Measurements from ENCODE around the gene SNAP47.

The SNAP47 gene

GRCh38 chr1:227769047-227769935 is 34.1 kb downstream of the SNAP47 start:
- no peak for FAIRE-seq

GRCh38 chr1:227769936-227770494 is 34.8 kb downstream of the SNAP47 start:
- no peak for FAIRE-seq

DNA sequence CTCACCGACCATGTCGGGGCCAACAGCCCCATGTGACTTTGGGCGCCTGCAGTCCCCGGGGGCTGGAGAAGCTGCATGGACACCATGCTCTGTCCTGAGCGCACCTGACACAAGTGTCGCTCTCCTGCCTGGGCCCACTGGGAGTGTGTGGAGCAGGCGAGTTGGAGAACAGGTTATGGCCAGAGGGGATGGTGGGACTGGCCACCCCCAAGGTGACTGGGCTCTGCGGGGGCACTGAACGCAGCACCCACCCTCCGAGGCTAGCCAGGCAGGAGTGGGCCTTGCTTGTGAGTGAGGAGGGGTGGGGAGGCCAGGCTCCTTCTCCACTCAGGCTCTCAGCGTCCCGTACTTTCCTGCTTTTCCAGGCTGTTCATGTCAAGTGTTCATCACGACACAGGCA is 35.6 kb downstream of the SNAP47 start:
- FAIRE-seq: no peak

GRCh38 chr1:227771326-227771725 is 36.1 kb downstream of the SNAP47 start:
- FAIRE-seq: no peak

- no peak for FAIRE-seq
Measured at GRCh38 chr1:227771771-227772170, 36.5 kb downstream of the SNAP47 start.

GRCh38 chr1:227773558-227773957 is 38.3 kb downstream of the SNAP47 start:
- FAIRE-seq: no peak

DNA sequence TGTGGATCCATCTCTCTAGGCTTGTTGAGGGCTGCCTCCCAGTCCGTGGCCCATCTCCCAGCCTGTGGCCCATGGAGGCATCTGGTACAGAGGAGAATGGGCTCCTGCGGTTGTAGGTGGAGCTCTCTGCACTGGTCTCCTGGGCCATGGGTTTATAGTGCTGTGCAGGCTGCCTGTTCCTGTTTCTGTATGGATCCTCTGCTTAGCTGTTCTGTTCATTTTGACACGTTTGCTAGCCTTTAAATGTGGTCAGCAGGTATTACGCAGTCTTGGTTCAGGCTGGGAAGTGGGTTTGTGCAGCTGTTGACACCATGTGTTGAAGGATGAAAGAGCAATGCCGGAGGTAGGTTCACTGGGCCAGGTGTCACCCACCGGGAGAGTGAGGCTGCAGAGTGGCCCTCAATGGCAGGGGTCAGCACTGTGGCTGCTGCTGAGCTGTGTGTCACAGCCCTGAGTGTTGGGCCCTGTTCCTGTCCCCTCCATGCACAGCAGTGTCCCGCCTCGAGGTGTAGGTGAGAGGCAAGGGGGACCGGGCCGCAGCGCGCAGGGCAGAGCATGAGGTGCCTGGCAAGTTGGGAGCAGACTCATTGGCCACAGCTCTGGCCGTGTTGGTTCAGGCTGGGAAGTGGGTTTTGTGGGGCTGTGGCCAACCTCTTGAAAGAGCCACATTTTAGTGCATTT is 39.0 kb downstream of the SNAP47 start:
- no peak for FAIRE-seq

- no peak for FAIRE-seq
Measured at GRCh38 chr1:227774821-227775661, 39.8 kb downstream of the SNAP47 start.

DNA sequence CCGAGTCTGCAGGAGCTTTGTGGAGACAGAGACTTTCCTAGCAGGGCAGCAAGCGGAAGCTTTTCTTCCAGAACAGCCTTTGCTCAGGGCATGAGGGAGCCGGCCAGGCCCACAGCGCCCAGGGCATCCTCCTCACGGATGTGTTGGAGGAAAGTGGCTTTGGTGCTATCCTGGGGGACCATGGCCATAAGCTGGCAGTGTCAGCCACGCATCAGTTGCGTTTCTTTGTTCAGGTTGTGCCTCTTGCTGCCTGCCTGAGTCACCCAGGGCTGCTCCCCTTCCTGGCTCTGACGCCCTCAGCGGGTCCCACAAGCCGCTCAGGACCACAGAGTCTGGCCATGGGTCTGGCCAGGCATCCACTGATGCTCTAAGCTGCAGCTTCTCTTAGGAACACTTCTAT is 40.6 kb downstream of the SNAP47 start:
- FAIRE-seq: no peak

GRCh38 chr1:227776331-227776771 is 41.1 kb downstream of the SNAP47 start:
- no peak for FAIRE-seq

- no peak for FAIRE-seq
Measured at GRCh38 chr1:227777156-227777555, 41.9 kb downstream of the SNAP47 start.

DNA sequence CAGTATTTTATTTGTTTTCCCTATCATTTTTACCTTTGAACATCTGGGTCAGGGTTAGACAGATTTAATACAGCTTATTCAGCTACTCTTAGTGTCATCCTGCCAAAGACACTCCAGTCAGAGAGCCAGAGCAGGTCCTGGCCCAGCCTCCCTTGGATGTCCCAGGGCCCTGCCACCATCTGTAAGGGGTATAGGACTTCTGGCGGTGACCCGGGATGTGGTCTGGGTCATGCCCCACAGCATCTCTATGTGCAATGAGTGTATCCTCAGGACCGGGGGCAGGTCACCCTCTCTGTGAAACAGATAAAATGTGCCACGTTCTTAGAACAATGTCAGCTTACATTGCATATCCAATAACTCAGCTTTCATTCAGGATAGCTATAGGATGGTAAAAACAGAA is 42.4 kb downstream of the SNAP47 start:
- FAIRE-seq: no peak

GRCh38 chr1:227778401-227778947 is 43.2 kb downstream of the SNAP47 start:
- no peak for FAIRE-seq

DNA sequence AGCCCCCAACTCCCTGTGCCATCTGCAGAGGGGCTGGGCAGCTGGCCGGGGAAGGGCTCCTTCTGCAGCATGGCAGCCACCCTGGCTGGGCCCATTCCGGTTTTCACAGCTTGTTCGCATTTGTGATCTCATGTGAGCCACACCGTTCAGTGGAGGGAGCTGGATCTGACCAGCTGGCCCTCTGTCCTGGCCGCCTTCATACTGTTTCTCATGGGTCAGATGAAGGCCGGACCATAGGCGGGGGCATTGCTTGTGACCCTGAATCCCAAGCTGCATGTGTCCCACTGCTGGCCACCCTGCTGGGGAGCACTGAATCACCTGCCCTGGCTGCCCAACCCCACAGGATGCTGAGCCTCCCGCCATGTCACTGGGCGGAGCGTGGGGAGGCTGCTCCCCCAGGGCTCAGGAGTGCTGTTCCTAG is 43.8 kb downstream of the SNAP47 start:
- no peak for FAIRE-seq

GRCh38 chr1:227779685-227780084 is 44.5 kb downstream of the SNAP47 start:
- FAIRE-seq: no peak

DNA sequence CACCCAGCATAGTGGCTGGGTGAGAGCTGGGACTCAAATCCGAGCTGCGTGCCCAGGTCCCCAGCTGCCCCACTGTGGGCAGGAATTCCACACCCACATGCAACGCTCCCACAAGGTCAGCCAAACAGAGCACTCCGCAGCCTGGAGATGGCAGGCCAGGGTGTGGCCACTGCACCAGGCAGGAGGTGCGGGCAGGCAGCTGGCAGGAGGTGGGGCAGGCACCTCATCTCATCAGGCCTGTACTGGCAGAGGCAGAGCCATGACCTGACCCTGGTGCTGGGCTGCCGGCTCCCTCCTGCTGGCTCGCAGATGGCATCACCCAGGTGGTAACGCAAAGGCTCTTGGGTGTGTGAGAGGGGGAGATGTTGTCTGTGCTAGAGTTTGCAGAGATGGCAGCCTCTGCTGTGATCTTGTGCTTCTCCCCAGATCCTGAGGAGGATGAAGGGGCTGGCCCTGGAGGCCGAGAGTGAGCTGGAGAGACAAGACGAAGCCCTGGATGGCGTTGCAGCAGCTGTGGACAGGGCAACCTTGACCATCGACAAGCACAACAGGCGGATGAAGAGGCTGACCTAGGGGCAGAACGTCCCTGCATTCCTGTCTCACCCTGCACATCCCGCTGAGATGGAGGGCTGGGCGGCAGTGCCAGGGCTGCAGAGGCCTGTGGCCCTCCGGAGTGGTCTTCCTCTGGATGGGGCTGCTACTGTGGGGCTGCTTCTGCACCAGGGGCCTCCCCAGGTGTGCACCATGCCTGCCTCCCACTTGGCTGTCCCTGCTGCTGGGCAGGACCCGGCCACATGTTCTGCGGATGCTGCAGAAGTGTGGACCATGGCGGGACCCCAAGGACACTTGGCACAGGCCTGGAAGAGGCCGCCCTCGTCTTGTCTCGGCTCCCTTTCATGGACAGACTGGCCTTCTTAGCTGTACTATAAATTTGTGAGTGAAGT is 45.1 kb downstream of the SNAP47 start:
- no peak for FAIRE-seq

GRCh38 chr1:227781314-227781930 is 46.2 kb downstream of the SNAP47 start:
- FAIRE-seq: no peak

GRCh38 chr1:227782226-227782625 is 47.0 kb downstream of the SNAP47 start:
- no peak for FAIRE-seq

GRCh38 chr1:227785094-227785804 is 50.0 kb downstream of the SNAP47 start:
- no peak for FAIRE-seq

Data from endometrium (tissue), 2 donors.